HG03025 (cell line): ENCODE results near the gene RECK.
"Not testable (repeated sequence)": the region's sequence is repeated elsewhere in the genome, so short reads cannot be mapped to it uniquely, and the experiment has no call there.

ENCODE experiments used
- ATAC-seq: cut with Tn5 transposase; IDR thresholded peaks from one replicate; pipeline ENCODE4 v1.9.1; 2021; ENCODE audit warnings: mild to moderate bottlenecking, moderate library complexity; ENCODE audit not compliant: unreplicated experiment, low FRiP score

The RECK gene

DNA sequence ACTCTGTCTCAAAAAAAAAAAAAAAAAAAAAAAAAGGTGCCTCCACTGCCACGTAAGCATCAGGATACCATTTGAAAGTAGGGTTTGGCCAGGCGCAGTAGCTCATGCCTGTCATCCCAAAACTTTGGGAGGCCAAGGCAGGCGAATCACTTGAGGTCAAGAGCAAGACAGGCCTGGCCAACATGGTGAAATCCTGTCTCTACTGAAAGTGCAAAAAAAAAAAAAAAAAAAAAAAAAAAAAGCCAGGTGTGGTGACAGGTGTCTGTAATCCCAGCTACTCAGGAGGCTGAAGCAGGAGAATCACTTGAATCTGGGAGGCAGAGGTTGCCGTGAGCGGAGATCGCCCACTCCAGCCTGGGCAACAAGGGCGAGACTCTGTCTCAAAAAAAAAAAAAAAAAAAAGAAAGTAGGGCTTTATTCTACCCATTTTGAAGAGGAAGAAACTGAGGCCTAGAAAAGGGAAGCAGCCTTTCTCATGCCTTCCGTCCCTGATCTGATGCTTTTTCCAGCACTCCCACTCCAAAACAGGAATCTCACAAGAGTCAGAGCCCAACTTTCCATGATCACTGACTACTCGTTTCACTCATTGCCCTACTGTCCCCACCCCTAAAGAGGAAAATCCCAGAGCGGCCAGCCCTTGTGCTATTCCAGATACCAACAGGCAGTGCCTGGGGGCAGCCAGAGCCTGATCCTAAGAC is 116.2 kb downstream of the RECK start:
- no peak for ATAC-seq

DNA sequence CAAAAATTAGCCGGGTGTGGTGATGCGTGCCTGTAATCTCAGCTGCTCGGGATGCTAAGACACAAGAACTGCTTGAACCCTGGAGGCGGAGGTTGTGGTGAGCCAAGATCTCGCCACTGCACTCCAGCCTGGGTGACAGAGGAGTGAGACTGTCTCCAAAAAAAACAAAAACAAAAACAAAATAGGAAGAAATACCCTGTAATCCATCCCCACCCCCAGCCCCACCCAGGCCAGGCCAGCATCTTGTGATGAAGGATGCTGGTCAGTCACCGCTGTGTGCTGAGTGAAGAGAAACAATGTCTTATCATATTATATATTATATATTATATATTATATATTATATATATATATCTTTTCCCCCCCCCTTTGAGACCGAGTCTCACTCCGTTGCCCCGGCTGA is 117.0 kb downstream of the RECK start:
- no peak for ATAC-seq

DNA sequence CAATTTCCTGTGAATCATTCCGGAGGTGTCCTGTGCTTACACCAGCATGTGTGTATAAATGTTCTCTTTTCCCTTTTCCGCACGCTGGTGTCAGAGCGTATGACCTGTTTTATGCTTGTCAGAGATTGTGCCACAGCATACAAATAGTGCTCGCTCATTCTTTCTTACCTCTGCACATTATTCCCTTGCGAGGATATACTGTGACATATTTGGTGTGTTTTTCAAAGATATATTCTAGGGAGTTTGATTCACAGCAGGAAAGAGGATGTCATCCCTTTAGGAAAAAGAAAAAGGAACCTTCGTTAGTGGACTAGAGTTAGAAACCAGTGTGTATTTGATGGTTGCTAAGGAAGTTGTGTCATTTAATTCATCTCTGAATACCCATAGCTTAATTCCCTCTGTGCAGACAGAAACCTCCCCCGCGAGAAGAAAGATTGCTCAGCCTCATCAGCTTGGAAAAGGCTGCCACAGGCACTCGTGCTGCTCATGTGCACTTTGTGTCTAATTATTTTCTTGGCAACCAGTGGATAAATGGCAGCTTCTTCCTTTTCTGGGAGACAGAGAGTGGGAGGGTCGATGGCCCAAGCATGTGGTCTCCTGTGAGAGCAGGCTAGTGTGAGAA is 117.7 kb downstream of the RECK start:
- ATAC-seq, result no peak

DNA sequence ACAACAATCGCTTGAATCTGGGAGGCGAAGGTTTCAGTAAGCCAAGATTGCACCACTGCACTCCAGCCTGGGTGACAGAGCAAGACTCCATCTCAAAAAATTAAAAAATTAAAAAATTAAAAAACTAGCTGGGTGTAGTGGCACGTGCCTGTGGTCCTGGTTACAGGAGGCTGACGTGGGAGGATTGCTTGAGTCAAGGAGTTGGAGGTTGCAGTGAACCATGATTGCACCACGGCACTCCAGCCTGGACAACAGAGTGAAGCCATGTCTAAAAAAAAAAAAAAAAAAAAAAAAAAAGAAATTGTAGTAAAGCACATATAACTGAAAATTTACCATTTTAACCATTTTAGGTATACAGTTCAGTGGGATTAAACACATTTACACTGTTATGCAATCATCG is 119.4 kb downstream of the RECK start:
- no peak for ATAC-seq

DNA sequence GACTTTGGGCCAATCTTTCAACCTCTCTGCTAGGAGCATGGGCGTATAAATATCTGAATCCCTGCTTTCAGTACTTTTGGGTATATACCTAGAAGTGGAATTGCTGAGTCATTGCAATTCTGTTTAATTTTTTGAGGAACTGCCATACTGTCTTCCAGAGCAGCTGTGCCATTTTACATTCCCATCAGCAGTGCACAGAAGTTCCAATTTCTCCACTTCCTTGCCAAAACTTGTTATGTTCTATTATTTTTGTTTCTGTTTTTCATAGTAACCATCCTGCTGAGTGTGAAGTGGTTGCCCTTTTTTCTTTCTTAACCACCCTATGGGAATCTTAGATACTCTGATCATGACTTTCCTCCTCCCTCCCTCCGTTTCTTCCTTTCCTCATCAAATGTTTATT is 121.4 kb downstream of the RECK start:
- no peak for ATAC-seq

DNA sequence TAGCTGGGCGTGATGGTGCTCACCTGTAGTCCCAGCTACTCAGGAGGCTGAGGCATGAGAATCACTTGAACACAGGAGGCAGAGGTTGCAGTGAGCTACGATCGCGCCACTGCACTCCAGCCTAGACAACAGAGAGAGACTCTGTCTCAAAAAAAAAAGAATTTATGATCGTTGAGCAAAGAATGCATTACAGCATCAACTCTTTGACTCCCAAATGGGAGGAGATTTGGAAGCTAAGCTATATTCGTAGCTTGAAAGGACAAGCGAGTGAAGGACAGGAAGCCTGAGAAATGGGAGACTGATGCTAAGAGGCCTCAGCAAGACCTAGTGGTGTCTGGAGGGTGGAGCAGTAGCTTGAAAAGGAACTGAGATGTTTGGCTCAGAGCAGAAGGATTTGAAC is 122.2 kb downstream of the RECK start:
- ATAC-seq, result no peak

DNA sequence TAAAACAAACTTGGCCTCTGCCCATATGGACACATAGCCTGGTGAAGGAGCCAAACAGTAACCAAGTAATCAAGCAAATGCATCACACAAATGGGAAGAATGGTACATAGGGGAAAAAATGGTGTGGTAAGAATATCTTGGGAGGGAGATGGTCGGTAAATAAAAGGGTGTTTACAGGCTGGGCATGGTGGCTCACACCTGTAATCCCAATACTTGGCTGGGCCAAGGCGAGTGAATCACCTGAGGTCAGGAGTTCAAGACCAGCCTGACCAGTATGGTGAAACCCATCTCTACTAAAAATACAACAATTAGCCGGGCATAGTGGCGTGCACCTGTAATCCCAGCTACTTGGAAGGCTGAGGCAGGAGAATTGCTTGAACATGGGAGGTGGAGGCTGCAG is 122.8 kb downstream of the RECK start:
- not testable (repeated sequence) for ATAC-seq

DNA sequence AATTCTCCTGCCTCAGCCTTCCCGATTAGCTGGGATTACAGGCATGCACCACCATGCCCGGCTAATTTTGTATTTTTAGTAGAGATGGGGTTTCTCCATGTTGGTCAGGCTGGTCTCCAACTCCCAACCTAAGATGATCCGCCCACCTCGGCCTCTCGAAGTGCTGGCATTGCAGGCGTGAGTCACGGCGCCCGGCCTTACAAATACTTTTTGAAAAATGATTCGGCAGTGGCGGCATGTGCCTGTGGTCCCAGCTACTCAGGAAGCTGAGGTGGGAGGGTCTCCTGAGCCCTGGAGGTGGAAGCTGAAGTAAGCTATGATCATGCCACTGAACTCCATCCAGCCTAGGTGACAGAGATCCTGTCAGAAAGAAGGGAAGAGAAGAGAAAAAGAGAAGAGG is 123.4 kb downstream of the RECK start:
- ATAC-seq, result not testable (repeated sequence)

DNA sequence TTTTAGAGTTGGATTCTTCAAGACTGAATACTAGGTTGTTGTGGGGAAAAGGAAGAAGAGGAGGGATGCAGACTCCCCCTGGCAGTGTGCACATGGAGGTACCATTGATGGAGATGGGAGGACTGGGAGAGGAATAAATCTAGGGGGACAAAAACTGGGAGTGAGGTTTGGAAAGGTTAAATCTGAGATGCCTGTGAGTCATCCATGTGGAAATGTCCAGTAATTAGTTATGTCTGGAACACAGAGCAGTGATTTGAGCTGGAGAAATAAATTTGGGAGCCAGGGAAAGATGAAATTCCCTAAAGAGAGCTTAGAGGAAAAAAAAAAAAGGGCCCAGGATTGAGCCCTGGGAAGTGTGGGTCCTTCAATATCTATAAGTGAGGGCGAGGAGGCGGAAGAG is 124.5 kb downstream of the RECK start:
- no peak for ATAC-seq

DNA sequence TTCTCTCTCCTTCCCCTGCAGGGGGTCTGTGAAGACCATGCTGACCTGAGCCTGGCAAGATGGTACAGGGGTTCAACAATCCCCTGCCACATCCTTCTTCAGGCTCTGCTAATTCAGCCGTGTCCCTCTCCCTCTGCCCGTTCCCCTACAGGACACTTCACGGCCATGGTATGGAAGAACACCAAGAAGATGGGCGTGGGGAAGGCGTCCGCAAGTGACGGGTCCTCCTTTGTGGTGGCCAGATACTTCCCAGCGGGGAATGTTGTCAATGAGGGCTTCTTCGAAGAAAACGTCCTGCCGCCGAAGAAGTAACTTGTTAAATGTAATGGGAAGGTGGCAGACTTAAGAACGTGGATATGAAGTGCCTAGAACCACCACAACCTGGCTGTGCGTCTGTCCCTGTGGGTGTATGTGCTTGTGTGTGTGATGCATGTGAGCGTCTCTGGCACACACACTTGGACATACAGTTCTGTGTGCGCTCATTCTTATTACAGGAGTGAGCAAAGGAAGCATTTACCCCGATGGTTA is 125.6 kb downstream of the RECK start:
- ATAC-seq, result no peak

DNA sequence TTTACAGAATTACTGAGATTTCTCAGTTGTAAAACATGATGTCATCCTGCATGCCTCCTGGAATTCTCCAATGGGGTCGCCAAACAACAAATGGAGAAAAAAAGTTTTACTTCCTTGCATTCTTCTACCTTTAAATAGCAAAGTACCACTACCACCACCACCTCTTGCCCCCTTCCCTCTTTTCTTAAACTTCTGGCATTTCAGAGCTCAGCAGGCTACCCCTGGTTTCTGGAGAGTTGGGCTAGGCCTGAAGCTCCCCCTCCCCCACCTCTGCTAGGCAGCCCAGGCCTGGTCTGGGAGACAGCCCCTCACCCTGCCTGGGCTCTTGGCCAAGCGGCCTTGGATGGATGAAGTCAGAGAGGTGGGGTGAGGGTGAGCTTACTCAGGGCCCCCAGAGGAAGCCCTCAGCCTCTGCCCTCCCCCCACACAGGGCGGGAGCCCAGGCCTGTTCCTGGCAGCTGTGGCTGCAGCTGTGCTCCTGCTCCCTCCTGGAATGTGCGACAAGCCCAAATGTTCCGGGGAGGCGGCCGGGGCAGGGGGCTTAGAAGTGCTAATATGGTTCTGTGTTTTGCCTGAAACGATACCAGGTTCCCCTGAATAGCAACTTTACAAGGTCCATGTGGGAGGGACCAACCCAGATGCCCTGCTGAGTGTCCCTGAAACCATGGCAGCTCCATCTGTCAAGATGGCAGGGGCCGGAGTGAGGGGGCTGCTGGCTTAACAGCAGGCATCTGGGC is 126.5 kb downstream of the RECK start:
- ATAC-seq, result no peak

DNA sequence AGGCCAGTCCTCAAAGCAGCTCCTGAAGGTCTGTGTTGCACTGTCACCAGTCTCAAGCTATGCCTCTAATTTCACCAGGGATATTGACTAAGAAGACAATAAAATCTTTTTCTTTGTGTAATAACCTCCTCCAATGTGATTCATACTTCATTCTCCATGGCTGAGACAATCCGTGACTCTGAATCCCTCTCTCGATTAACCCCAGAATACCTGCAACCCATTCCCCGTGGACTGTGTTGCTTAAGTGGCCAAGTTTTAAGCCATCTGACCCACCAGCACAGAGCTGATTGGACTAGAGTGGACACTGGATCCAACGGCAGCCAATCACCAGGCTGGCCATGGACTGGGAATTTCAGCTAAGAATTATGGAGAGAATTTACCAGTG is 127.1 kb downstream of the RECK start:
- no peak for ATAC-seq

DNA sequence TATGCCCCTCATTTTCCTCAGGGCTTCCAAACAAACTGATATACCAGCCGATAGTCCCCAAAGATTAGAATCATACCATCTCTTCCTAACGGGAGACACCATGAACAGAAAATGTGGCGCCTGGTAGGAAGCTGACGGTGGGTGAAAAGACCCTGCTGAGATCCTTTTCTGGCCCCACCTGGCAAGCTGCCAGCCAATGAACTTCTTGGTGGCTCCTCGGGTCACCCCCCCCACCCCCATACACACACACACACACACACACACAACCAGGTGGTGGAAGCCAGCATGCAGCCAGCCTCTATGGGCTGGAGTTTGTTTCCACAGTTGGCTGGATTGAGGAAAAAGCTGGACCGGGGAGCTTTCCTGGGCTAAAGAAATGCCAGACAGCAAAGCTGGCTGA is 127.7 kb downstream of the RECK start:
- no peak for ATAC-seq

DNA sequence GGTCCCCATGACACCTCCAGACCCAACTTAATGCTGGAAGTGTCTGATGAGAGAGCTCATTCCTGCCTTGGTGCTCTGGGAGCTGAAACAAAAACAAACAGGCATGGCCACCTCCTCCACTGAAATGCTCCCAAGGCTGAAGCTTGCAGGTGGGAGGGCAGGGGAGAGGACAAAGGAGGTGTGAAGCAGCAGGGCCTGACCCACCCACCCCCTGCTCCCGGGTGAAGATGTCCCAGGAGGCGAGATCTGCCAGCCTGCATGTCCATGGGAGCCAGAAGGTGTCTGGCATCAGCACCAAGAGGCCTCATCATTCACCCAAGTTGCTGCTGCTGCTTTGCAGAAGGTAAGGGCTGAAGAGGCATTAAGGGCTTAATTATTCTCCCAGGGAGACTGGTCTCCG is 128.3 kb downstream of the RECK start:
- ATAC-seq, result no peak

DNA sequence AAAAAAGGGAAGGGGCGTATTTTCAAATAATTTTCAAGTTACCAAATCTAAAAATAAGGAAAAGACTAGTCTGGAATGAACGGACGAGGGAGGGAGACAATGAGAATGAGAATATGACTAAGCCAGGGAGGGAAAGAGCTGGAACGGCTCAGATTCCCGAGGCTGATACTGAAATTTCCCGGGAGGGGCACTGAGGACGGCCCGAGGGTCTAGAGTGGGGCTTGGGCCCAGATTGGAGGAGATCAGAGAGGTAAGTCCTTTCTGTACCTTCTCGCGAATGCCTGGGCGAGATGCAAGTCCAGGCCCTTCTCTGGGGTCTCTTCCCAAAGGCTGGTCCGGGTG is 129.1 kb downstream of the RECK start:
- no peak for ATAC-seq

DNA sequence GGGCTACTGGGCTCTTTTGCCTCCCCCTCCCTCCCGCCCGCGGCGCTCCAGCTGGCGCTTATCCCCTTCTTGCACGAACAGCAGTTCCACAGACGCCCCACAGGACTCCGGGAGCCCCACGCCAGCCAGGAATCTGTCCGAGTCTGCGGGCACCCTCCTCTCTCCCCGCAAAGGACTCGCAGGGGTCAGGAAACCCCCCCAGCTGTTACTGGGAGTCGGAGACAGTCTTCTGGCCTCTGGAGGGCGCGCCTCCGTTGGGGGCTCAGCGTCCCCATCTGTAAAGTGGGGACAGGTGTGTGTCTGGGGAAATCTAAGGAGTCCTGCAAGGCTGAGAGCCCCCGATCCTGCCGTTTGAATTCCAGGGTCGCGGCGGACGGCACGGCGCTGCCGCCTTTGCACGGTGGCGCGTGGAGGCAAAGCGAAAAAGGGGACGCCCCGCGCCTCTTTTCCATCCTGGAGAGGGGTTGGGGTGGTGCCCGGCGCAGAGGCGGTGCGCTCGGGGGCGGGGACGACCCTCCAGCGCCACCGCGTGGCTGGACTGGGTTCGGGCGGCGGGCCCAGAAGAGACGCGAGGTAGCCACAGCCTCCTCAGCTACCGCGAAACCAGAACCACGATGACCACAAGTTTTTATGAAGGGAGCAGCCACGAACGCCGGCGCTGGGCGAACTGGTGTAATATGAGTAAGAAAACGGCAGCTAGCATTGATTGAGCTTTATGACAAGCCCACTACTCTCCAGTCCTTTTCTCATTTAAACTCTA is 129.6 kb downstream of the RECK start:
- no peak for ATAC-seq

DNA sequence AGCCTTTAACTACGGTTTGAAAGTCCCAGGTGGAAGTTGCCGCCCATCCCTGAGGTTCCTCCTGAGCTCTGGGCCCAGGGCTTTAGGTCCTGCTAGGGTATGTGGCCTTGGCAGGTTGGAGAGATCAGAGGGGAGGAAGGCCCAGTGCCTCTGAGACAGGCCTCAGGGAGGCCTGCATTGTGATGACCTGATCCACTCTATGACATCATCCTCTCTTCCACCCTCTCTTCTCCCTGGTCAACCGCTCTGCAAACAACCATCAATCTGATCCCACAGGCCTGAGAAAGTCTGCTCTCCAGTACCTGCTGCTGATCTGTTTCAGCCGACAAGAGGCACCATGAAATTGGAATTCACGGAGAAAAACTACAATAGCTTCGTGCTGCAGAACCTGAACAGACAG is 132.5 kb downstream of the RECK start, which contains the start of gene CCIN:
Gene CCIN (plus strand): TSS at position 223 of the 400 bp plus-strand sequence. CDS start 115 bp downstream, at position 338.
- no peak for ATAC-seq

DNA sequence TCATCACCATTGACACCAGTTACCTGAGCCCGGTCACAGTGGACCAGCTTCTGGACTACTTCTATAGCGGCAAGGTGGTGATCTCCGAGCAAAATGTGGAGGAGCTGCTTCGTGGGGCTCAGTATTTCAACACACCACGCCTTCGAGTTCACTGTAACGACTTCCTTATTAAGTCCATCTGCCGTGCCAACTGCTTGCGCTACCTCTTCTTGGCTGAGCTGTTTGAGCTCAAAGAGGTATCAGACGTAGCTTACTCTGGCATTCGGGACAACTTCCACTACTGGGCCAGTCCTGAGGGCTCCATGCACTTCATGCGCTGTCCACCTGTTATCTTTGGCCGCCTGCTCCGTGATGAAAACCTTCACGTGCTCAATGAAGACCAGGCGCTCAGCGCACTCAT is 133.0 kb downstream of the RECK start:
- ATAC-seq, result no peak

DNA sequence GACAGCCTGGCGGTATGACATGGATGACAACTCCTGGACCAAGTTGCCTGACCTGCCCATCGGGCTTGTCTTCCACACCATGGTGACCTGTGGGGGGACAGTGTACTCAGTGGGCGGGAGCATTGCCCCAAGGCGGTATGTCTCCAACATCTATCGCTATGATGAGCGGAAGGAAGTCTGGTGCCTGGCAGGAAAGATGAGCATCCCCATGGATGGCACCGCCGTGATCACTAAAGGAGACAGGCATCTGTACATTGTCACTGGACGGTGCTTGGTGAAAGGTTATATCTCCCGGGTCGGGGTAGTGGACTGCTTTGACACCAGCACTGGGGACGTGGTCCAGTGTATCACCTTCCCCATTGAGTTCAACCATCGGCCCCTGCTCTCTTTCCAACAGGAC is 133.8 kb downstream of the RECK start:
- ATAC-seq, result no peak

DNA sequence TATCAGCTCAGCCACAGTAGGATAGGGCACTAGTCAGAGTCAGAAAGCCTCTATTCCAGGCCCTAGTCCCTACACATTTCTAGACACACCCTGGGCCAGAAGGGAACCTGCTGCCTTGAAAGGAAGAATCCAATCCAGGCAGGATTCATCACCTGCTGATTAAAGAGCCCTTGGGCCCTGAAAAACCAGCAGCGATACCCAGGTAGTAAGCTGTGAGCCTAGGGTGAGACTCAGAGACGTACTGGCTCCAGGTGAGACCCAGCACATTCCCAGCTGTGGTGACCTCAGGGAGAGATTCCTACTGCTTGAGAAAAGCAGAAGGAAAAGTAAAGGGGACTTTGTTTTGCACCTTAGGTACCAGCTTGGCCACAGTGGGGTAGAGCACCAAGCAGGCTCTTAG is 137.1 kb downstream of the RECK start:
- no peak for ATAC-seq
